SK-N-SH (cell line): ENCODE data around the gene SETD5. TPM values are rescaled to one million over a fixed set of nuclear protein-coding genes. Genes with fewer than 3 reads are reported as not detected.

ENCODE experiments used
- CTCF ChIA-PET: fragments of 300-600, 350-600 bp; formaldehyde crosslinking; extraction: SDS; loops from one replicate; lab custom pipeline; 2021; lab: Yijun Ruan, JAX
- POLR2A ChIA-PET: fragments of 350-600 bp; sonication (Branson Sonifier 250); formaldehyde crosslinking; extraction: SDS; loops from one replicate; lab custom pipeline; 2020; ENCODE audit warnings: antibody characterized with exemption, inconsistent platforms; lab: Yijun Ruan, JAX
- DNase-seq: peaks from one replicate; pipeline ENCODE4 v3.0.0; 2012
- H2AFZ ChIP-seq: fragments of 200-600 bp; sonication (generic); 2 replicates; pipeline ENCODE4 v1.8.1; 2016; ENCODE audit warnings: antibody characterized with exemption, mild to moderate bottlenecking, low read depth
- H3F3A ChIP-seq: fragments of 200-600 bp; sonication (generic); replicated peaks from 2 replicates; pipeline ENCODE3; 2016; ENCODE audit warnings: antibody characterized with exemption, mild to moderate bottlenecking; ENCODE audit not compliant: insufficient read depth
- H3K27ac ChIP-seq, 2 experiments: fragments of 200-500 bp in 1 of 2; fragments of 200-600 bp in 1 of 2; sonication (Bioruptor generic) in 1 of 2; sonication (generic), shearing (Covaris generic) in 1 of 2; 2 replicates each; pipeline versions ENCODE4 v1.5.1 to v1.6.1; 2014 to 2016; ENCODE audit warnings: low read depth in 2 of 2, inconsistent platforms in 1 of 2, low read length in 1 of 2, mild to moderate bottlenecking in 1 of 2, mixed read lengths in 1 of 2
- H3K27me3 ChIP-seq: fragments of 200-600 bp; sonication (generic), shearing (Covaris generic); 2 replicates; pipeline ENCODE4 v1.6.1; 2016; ENCODE audit warnings: mixed run types; ENCODE audit not compliant: insufficient read depth
- H3K36me3 ChIP-seq, 2 experiments: fragments of 200-500 bp in 1 of 2; fragments of 200-600 bp in 1 of 2; sonication (Bioruptor generic) in 1 of 2; sonication (generic) in 1 of 2; replicated peaks in 1 of 2; 2 replicates each; pipeline versions ENCODE3 to v1.5.1; 2014 to 2016; ENCODE audit warnings: low read length in 1 of 2, mild to moderate bottlenecking in 1 of 2; ENCODE audit not compliant: insufficient read depth in 2 of 2, control insufficient read depth in 1 of 2
- H3K4me1 ChIP-seq, 2 experiments: fragments of 200-500 bp in 1 of 2; fragments of 200-600 bp in 1 of 2; sonication (Bioruptor generic) in 1 of 2; sonication (generic), shearing (Covaris generic) in 1 of 2; 2 replicates each; pipeline versions ENCODE4 v1.5.1 to v1.6.1; 2014 to 2016; ENCODE audit warnings: low read depth in 1 of 2, low read length in 1 of 2, mixed run types in 1 of 2; ENCODE audit not compliant: insufficient read depth in 2 of 2, control insufficient read depth in 1 of 2
- H3K4me2 ChIP-seq: fragments of 200-600 bp; sonication (generic), shearing (Covaris generic); 2 replicates; pipeline ENCODE4 v1.6.1; 2017; ENCODE audit warnings: mixed run types
- H3K4me3 ChIP-seq, 2 experiments: fragments of 200-500 bp in 1 of 2; fragments of 200-600 bp in 1 of 2; sonication (Bioruptor generic) in 1 of 2; sonication (generic), shearing (Covaris generic) in 1 of 2; 2 replicates each; pipeline versions ENCODE4 v1.5.1 to v1.8.1; 2014 to 2016; ENCODE audit warnings: low read depth in 2 of 2, inconsistent platforms in 1 of 2, low read length in 1 of 2, mild to moderate bottlenecking in 1 of 2, mixed read lengths in 1 of 2, moderate library complexity in 1 of 2
- H3K79me2 ChIP-seq: fragments of 200-600 bp; sonication (generic); 2 replicates; pipeline ENCODE4 v1.8.1; 2017; ENCODE audit warnings: mild to moderate bottlenecking; ENCODE audit not compliant: insufficient read depth
- H3K9ac ChIP-seq: fragments of 200-600 bp; sonication (generic); 2 replicates; pipeline ENCODE4 v1.6.1; 2017; ENCODE audit warnings: mixed run types
- H3K9me2 ChIP-seq: fragments of 200-600 bp; sonication (generic); 2 replicates; pipeline ENCODE4 v1.6.1; 2017; ENCODE audit warnings: mixed run types
- H3K9me3 ChIP-seq: fragments of 200-600 bp; sonication (generic); 2 replicates; pipeline ENCODE4 v1.6.1; 2017; ENCODE audit warnings: mixed run types, mild to moderate bottlenecking, moderate library complexity
- H4K20me1 ChIP-seq: fragments of 200-600 bp; sonication (generic); 2 replicates; pipeline ENCODE4 v1.6.1; 2017; ENCODE audit warnings: mild to moderate bottlenecking, mixed run types; ENCODE audit not compliant: insufficient read depth
- CHD2 ChIP-seq: fragments of 150-350 bp; IDR thresholded peaks from 2 replicates; pipeline ENCODE4 v1.6.1; 2018; ENCODE audit warnings: low read length; ENCODE audit not compliant: partially characterized antibody
- ELF1 ChIP-seq: IDR thresholded peaks from 2 replicates; pipeline ENCODE4 v1.4.0; 2012
- EP300 ChIP-seq, 2 experiments: IDR thresholded peaks; 2 replicates each; pipeline versions ENCODE4 v1.4.0 to v1.6.1; 2012; ENCODE audit warnings: borderline replicate concordance in 1 of 2, low read depth in 1 of 2, low read length in 1 of 2
- FOSL2 ChIP-seq: IDR thresholded peaks from 2 replicates; pipeline ENCODE4 v1.4.0; 2012; ENCODE audit warnings: low read depth, mild to moderate bottlenecking, moderate library complexity, borderline replicate concordance
- FOXJ3 ChIP-seq: sonication (generic); formaldehyde crosslinking; IDR thresholded peaks from 2 replicates; pipeline ENCODE4 v1.5.1; 2020; ENCODE audit warnings: mild to moderate bottlenecking, missing genetic modification reagents
- FOXM1 ChIP-seq: IDR thresholded peaks from 2 replicates; pipeline ENCODE4 v1.4.0; 2012; ENCODE audit warnings: low read depth, mild to moderate bottlenecking
- GABPA ChIP-seq: IDR thresholded peaks from 2 replicates; pipeline ENCODE4 v1.4.0; 2012; ENCODE audit warnings: low read depth, mild to moderate bottlenecking
- JUND ChIP-seq: IDR thresholded peaks from 2 replicates; pipeline ENCODE4 v1.4.0; 2012
- MAX ChIP-seq: IDR thresholded peaks from 2 replicates; pipeline ENCODE4 v1.4.0; 2012; ENCODE audit warnings: low read depth
- MXI1 ChIP-seq: IDR thresholded peaks from 2 replicates; pipeline ENCODE4 v1.6.1; 2012; ENCODE audit warnings: mild to moderate bottlenecking, low read depth, low read length, improper control_type of control experiment
- NFIC ChIP-seq: IDR thresholded peaks from 2 replicates; pipeline ENCODE4 v1.4.0; 2012; ENCODE audit warnings: borderline replicate concordance
- NRF1 ChIP-seq: IDR thresholded peaks from 2 replicates; pipeline ENCODE4 v1.6.1; 2012; ENCODE audit warnings: low read depth, mild to moderate bottlenecking, low read length
- RCOR1 ChIP-seq: fragments of 150-350 bp; IDR thresholded peaks from 2 replicates; pipeline ENCODE4 v1.6.1; 2017; ENCODE audit warnings: antibody characterized with exemption, low read length
- REST ChIP-seq: IDR thresholded peaks from 2 replicates; pipeline ENCODE4 v1.6.1; 2012; ENCODE audit warnings: mild to moderate bottlenecking, low read depth, low read length, moderate library complexity
- RXRA ChIP-seq: IDR thresholded peaks from 2 replicates; pipeline ENCODE4 v1.4.0; 2012; ENCODE audit warnings: low read depth, mild to moderate bottlenecking, borderline replicate concordance
- SMC3 ChIP-seq: IDR thresholded peaks from 2 replicates; pipeline ENCODE4 v1.6.1; 2012; ENCODE audit warnings: low read depth, low read length, improper control_type of control experiment
- TAF1 ChIP-seq: IDR thresholded peaks from 2 replicates; pipeline ENCODE4 v1.6.1; 2012; ENCODE audit warnings: low read depth, mild to moderate bottlenecking, low read length, moderate library complexity, borderline replicate concordance
- TCF12 ChIP-seq: IDR thresholded peaks from 2 replicates; pipeline ENCODE4 v1.4.0; 2012
- USF2 ChIP-seq: fragments of 150-350 bp; IDR thresholded peaks from 2 replicates; pipeline ENCODE4 v1.6.1; 2017; ENCODE audit warnings: antibody characterized with exemption, low read length, low read depth, borderline replicate concordance
- WGBS: methylation state at CpG from one replicate; pipeline ENCODE4 v1.1.6; 2017; ENCODE audit warnings: low lambda C conversion rate; 5-methylcytosine and 5-hydroxymethylcytosine counted together
- polyA plus RNA-seq, 3 experiments: library from polyadenylated mRNA; depleted of rRNA; stranded (reverse); fragments of >200 nt; gene quantifications; 2 replicates each; pipeline ENCODE4 v1.2.3, GENCODE V29; 2012
- TF ChIP-seq, protein P1 (sequence below): IDR thresholded peaks from 2 replicates; pipeline ENCODE4 v1.4.0; 2012; ENCODE audit warnings: low read depth, borderline replicate concordance

SETD5 gene
- polyA plus RNA-seq, 1 of the 3 experiments (the other 2 are of a cell fraction) = 32.3 TPM

DNA sequence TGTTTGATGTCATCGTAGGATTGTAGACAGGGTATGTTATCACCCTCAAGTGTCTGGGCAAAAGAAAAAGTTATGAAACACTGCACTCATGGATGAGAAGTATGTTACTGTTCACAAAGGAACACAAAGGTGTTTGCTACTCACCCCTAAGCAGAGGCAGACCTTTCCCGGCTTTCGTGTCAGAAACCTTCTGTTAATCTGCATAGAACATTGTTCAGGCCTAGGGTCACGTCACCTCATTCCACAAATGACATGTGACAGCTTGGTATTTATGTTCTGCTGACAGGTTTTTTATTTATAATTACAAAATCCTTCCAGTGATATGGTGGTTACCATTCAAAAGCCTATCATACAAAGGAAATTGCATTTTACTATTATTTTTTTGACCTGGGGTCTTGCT is 18.1 kb upstream of the SETD5 start:
- Histone ChIP-seq H3K27me3 (no peaks in the 10 kb centered on the region), H3K27ac (no peak overlapping the region), H3K4me2 (no peak overlapping the region), H3K36me3 (peaks cover 74 to 76% of the 10 kb centered on the region in 2 experiments), H3K9me2 (no peaks in the 10 kb centered on the region), H3F3A (peaks cover 23% of the 10 kb centered on the region)
- 80% methylated on average over 4 of the region's 4 CpGs for WGBS
- DNase-seq = no peak
- CTCF ChIA-PET = no interaction called here
- POLR2A ChIA-PET = interaction anchor here (1.2 kb wide), 1 partner anchor 17 kb away, joined by 4 read pairs; no protein-coding TSS in a partner anchor
- no peak for TF ChIP-seq NRF1
- TF ChIP-seq RCOR1 = no peak
- TF ChIP-seq MAX = no peak
- TF ChIP-seq, protein P1, sequence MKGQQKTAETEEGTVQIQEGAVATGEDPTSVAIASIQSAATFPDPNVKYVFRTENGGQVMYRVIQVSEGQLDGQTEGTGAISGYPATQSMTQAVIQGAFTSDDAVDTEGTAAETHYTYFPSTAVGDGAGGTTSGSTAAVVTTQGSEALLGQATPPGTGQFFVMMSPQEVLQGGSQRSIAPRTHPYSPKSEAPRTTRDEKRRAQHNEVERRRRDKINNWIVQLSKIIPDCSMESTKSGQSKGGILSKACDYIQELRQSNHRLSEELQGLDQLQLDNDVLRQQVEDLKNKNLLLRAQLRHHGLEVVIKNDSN = no peak
- TF ChIP-seq EP300 (IDR thresholded peaks at IDR 0.05; ENCODE audit: borderline replicate concordance in 1 of 2, low read depth in 1 of 2, low read length in 1 of 2) = no peak
- TF ChIP-seq USF2 = no peak
- no peak for TF ChIP-seq TCF12
- no peak for TF ChIP-seq FOXJ3 (CRISPR knock-in tag)
- TF ChIP-seq GABPA = no peak
- TF ChIP-seq, all 33 proteins: peak for 0
- no peak overlapping the region for H3K9ac ChIP-seq
- no peak overlapping the region for H3K4me3 ChIP-seq
- H3K79me2 ChIP-seq = peaks cover 27% of the 10 kb centered on the region; the same call in 1 of the 2 replicates
- H4K20me1 ChIP-seq = no peaks in the 10 kb centered on the region
- no peak overlapping the region for H2AFZ ChIP-seq
- no peaks in the 10 kb centered on the region for H3K4me1 ChIP-seq
- no peaks in the 10 kb centered on the region for H3K9me3 ChIP-seq

- Histone ChIP-seq H3K4me2 (no peak overlapping the region), H3K79me2 (peaks cover 27% of the 10 kb centered on the region; the same call in 1 of the 2 replicates), H3K4me1 (no peaks in the 10 kb centered on the region), H2AFZ (no peak overlapping the region), H4K20me1 (no peaks in the 10 kb centered on the region), H3K9me2 (no peaks in the 10 kb centered on the region), H3F3A (peaks cover 30% of the 10 kb centered on the region), H3K9me3 (no peaks in the 10 kb centered on the region), H3K27me3 (no peaks in the 10 kb centered on the region), H3K27ac (no peak overlapping the region), H3K36me3 (peaks cover 73 to 74% of the 10 kb centered on the region in 2 experiments), H3K4me3 (no peak overlapping the region), H3K9ac (no peak overlapping the region)
- 96% methylated on average over 3 of the region's 3 CpGs for WGBS
- TF ChIP-seq FOXJ3 (CRISPR knock-in tag) (no peak), MXI1 (no peak), FOSL2 (no peak), GABPA (no peak), JUND (no peak), FOXM1 (no peak), REST (no peak), NFIC (no peak), TAF1 (no peak), ELF1 (no peak), RXRA (no peak), USF2 (no peak), SMC3 (no peak), CHD2 (no peak)
- TF ChIP-seq, protein P1 = no peak
- DNase-seq = no peak
- ChIA-PET POLR2A (interaction anchor here (1.2 kb wide), 1 partner anchor 17 kb away, joined by 4 read pairs; no protein-coding TSS in a partner anchor), CTCF (no interaction called here)
Measured at GRCh38 chr3:9380014-9380413, 17.4 kb upstream of the SETD5 start.
